ENCODE data around the gene VTCN1.

The VTCN1 gene

DNA sequence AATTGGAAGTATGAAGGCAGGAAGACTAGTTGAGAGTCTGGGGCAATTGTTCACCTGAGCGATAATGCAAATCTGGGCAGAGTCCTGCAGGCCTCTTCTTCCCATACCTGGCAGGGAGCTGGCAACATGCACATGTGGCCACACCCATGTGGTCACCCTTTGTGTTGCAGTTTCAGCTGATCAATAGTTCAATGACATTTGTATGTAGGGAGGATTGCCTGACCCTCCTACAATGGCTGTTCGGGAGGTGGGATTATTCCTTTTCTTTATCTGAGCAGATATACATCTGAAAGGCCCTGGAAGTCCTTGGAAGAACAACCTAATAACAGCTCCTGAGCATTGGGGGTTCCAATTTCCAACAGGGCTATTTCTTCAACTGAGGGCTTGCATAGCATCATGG is 74.0 kb downstream of the VTCN1 start (continued):
- TF ChIP-seq, protein P1, sequence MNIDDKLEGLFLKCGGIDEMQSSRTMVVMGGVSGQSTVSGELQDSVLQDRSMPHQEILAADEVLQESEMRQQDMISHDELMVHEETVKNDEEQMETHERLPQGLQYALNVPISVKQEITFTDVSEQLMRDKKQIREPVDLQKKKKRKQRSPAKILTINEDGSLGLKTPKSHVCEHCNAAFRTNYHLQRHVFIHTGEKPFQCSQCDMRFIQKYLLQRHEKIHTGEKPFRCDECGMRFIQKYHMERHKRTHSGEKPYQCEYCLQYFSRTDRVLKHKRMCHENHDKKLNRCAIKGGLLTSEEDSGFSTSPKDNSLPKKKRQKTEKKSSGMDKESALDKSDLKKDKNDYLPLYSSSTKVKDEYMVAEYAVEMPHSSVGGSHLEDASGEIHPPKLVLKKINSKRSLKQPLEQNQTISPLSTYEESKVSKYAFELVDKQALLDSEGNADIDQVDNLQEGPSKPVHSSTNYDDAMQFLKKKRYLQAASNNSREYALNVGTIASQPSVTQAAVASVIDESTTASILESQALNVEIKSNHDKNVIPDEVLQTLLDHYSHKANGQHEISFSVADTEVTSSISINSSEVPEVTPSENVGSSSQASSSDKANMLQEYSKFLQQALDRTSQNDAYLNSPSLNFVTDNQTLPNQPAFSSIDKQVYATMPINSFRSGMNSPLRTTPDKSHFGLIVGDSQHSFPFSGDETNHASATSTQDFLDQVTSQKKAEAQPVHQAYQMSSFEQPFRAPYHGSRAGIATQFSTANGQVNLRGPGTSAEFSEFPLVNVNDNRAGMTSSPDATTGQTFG (tag by site-specific recombination; IDR thresholded peaks at IDR 0.05; ENCODE audit: borderline replicate concordance), result no peak
- TF ChIP-seq MZF1 (tag by site-specific recombination; IDR thresholded peaks at IDR 0.05; ENCODE audit: borderline replicate concordance) (no peak), ZNF10 (tag by site-specific recombination; IDR thresholded peaks at IDR 0.05) (no peak), ZNF548 (tag by site-specific recombination; IDR thresholded peaks at IDR 0.05) (no peak), ZNF335 (tag by site-specific recombination; conservative IDR thresholded peaks at IDR 0.05) (no peak)
- TF ChIP-seq, protein P2, sequence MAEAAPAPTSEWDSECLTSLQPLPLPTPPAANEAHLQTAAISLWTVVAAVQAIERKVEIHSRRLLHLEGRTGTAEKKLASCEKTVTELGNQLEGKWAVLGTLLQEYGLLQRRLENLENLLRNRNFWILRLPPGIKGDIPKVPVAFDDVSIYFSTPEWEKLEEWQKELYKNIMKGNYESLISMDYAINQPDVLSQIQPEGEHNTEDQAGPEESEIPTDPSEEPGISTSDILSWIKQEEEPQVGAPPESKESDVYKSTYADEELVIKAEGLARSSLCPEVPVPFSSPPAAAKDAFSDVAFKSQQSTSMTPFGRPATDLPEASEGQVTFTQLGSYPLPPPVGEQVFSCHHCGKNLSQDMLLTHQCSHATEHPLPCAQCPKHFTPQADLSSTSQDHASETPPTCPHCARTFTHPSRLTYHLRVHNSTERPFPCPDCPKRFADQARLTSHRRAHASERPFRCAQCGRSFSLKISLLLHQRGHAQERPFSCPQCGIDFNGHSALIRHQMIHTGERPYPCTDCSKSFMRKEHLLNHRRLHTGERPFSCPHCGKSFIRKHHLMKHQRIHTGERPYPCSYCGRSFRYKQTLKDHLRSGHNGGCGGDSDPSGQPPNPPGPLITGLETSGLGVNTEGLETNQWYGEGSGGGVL (tag by site-specific recombination; IDR thresholded peaks at IDR 0.05), result no peak

DNA sequence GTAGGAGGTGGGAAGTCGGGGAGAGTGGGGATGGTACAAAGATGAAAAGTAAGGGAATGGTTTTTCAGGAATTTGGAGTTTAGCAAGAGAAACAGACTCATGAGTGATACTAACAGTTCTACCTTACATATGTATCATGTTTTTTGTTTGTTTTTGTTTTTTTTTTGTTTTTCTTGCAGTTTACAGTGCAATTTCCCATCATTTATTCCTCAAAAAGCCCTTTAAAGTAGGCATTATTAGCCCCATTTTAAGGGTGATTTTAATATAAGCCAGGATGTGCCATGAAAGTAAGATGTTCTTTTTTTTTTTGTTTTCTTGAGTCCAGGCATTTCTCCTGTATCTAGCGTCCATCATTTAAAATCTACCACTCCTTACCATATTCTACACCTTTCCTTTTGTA is 75.4 kb downstream of the VTCN1 start:
- Histone ChIP-seq H3K27ac (ENCODE audit: extremely low read depth, low read depth, low read length) (no peak overlapping the region), H3K9me3 (ENCODE audit: control insufficient read depth, insufficient read depth, low read depth, low read length) (no peaks in the 10 kb centered on the region), H3K4me3 (ENCODE audit: low read depth, low read length) (no peak overlapping the region), H3K36me3 (ENCODE audit: control insufficient read depth in 2 of 2, insufficient read depth in 1 of 2, low read length in 2 of 2) (no peaks in the 10 kb centered on the region), H3K4me1 (ENCODE audit: control insufficient read depth, insufficient read depth, low read length) (no peaks in the 10 kb centered on the region)
- ChIA-PET CTCF (no interaction called here), POLR2A (no interaction called here)
- TF ChIP-seq ZNF529 (tag by site-specific recombination; IDR thresholded peaks at IDR 0.05; ENCODE audit: insufficient replicate concordance) (no peak), ZNF114 (tag by site-specific recombination; IDR thresholded peaks at IDR 0.05) (no peak), ZNF776 (tag by site-specific recombination; IDR thresholded peaks at IDR 0.05; ENCODE audit: borderline replicate concordance) (no peak), ZNF202 (tag by site-specific recombination; IDR thresholded peaks at IDR 0.05; ENCODE audit: borderline replicate concordance) (no peak), ZIC2 (tag by site-specific recombination; IDR thresholded peaks at IDR 0.05) (no peak), ZNF768 (tag by site-specific recombination; IDR thresholded peaks at IDR 0.05) (no peak), GLI2 (tag by site-specific recombination; IDR thresholded peaks at IDR 0.05; ENCODE audit: borderline replicate concordance, low read depth) (no peak), GFI1B (tag by site-specific recombination; IDR thresholded peaks at IDR 0.05) (no peak), ZNF521 (tag by site-specific recombination; IDR thresholded peaks at IDR 0.05) (no peak), SETDB1 (IDR thresholded peaks at IDR 0.05; ENCODE audit: insufficient read length, low read length) (no peak), OSR2 (tag by site-specific recombination; IDR thresholded peaks at IDR 0.05) (no peak), ZBTB7A (tag by site-specific recombination; IDR thresholded peaks at IDR 0.05; ENCODE audit: low read depth) (no peak), ZNF223 (tag by site-specific recombination; IDR thresholded peaks at IDR 0.05) (no peak), ZNF426 (tag by site-specific recombination; IDR thresholded peaks at IDR 0.05) (no peak), ZNF350 (tag by site-specific recombination; IDR thresholded peaks at IDR 0.05) (no peak), ZNF514 (tag by site-specific recombination; IDR thresholded peaks at IDR 0.05) (no peak)
- TF ChIP-seq, protein P3, sequence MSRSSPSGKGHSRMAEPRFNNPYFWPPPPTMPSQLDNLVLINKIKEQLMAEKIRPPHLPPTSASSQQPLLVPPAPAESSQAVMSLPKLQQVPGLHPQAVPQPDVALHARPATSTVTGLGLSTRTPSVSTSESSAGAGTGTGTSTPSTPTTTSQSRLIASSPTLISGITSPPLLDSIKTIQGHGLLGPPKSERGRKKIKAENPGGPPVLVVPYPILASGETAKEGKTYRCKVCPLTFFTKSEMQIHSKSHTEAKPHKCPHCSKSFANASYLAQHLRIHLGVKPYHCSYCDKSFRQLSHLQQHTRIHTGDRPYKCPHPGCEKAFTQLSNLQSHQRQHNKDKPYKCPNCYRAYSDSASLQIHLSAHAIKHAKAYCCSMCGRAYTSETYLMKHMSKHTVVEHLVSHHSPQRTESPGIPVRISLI (tag by site-specific recombination; IDR thresholded peaks at IDR 0.05), result no peak
- TF ChIP-seq, protein P4, sequence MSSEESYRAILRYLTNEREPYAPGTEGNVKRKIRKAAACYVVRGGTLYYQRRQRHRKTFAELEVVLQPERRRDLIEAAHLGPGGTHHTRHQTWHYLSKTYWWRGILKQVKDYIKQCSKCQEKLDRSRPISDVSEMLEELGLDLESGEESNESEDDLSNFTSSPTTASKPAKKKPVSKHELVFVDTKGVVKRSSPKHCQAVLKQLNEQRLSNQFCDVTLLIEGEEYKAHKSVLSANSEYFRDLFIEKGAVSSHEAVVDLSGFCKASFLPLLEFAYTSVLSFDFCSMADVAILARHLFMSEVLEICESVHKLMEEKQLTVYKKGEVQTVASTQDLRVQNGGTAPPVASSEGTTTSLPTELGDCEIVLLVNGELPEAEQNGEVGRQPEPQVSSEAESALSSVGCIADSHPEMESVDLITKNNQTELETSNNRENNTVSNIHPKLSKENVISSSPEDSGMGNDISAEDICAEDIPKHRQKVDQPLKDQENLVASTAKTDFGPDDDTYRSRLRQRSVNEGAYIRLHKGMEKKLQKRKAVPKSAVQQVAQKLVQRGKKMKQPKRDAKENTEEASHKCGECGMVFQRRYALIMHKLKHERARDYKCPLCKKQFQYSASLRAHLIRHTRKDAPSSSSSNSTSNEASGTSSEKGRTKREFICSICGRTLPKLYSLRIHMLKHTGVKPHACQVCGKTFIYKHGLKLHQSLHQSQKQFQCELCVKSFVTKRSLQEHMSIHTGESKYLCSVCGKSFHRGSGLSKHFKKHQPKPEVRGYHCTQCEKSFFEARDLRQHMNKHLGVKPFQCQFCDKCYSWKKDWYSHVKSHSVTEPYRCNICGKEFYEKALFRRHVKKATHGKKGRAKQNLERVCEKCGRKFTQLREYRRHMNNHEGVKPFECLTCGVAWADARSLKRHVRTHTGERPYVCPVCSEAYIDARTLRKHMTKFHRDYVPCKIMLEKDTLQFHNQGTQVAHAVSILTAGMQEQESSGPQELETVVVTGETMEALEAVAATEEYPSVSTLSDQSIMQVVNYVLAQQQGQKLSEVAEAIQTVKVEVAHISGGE (tag by site-specific recombination; conservative IDR thresholded peaks at IDR 0.05; ENCODE audit: low read depth), result no peak
- TF ChIP-seq, protein P5, sequence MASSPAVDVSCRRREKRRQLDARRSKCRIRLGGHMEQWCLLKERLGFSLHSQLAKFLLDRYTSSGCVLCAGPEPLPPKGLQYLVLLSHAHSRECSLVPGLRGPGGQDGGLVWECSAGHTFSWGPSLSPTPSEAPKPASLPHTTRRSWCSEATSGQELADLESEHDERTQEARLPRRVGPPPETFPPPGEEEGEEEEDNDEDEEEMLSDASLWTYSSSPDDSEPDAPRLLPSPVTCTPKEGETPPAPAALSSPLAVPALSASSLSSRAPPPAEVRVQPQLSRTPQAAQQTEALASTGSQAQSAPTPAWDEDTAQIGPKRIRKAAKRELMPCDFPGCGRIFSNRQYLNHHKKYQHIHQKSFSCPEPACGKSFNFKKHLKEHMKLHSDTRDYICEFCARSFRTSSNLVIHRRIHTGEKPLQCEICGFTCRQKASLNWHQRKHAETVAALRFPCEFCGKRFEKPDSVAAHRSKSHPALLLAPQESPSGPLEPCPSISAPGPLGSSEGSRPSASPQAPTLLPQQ (tag by site-specific recombination; IDR thresholded peaks at IDR 0.05), result no peak
- TF ChIP-seq, protein P6, sequence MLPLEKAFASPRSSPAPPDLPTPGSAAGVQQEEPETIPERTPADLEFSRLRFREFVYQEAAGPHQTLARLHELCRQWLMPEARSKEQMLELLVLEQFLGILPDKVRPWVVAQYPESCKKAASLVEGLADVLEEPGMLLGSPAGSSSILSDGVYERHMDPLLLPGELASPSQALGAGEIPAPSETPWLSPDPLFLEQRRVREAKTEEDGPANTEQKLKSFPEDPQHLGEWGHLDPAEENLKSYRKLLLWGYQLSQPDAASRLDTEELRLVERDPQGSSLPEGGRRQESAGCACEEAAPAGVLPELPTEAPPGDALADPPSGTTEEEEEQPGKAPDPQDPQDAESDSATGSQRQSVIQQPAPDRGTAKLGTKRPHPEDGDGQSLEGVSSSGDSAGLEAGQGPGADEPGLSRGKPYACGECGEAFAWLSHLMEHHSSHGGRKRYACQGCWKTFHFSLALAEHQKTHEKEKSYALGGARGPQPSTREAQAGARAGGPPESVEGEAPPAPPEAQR (tag by site-specific recombination; IDR thresholded peaks at IDR 0.05), result no peak
